SK-N-SH treated with all-trans-retinoic acid at 6 μM for 48 hours (cell line): ENCODE measurements around the gene MITF.

Source experiments
- ATAC-seq: fragments of 200-7000 bp; cut with Tn5 transposase; 3 replicates; pipeline ENCODE4 v1.9.1; 2020; ENCODE audit warnings: mild to moderate bottlenecking, moderate library complexity
- BACH2 ChIP-seq: fragments of 250-450 bp; sonication (Bioruptor Pico); IDR thresholded peaks from 2 replicates; pipeline ENCODE4 v1.9.0; 2021; ENCODE audit warnings: mild to moderate bottlenecking, borderline replicate concordance
- OSR1 ChIP-seq: fragments of 250-450 bp; sonication (Bioruptor Pico); IDR thresholded peaks from 2 replicates; pipeline ENCODE4 v1.8.0; 2022; ENCODE audit warnings: moderate library complexity, mild to moderate bottlenecking, inconsistent platforms
- RARB ChIP-seq: fragments of 250-450 bp; sonication (Bioruptor Pico); IDR thresholded peaks from 2 replicates; pipeline ENCODE4 v1.8.0; 2021; ENCODE audit warnings: mild to moderate bottlenecking, moderate library complexity
- SNAI2 ChIP-seq: fragments of 250-450 bp; sonication (Bioruptor Pico); IDR thresholded peaks from 2 replicates; pipeline ENCODE4 v1.5.0; 2020; ENCODE audit warnings: mild to moderate bottlenecking, moderate library complexity
- ZC3H10 ChIP-seq: fragments of 250-450 bp; sonication (Bioruptor Pico); IDR thresholded peaks from 2 replicates; pipeline ENCODE4 v1.5.1; 2021; ENCODE audit warnings: mild to moderate bottlenecking, moderate library complexity
- ZFP3 ChIP-seq: fragments of 250-450 bp; sonication (Bioruptor Pico); IDR thresholded peaks from 2 replicates; pipeline ENCODE4 v1.5.0; 2020; ENCODE audit warnings: mild to moderate bottlenecking, moderate library complexity
- ZFP30 ChIP-seq: fragments of 450-650 bp; formaldehyde crosslinking; IDR thresholded peaks from 2 replicates; pipeline ENCODE4 v1.5.0; 2022; ENCODE audit warnings: mild to moderate bottlenecking, moderate library complexity
- ZNF70 ChIP-seq: fragments of 450-650 bp; formaldehyde crosslinking; IDR thresholded peaks from 2 replicates; pipeline ENCODE4 v1.5.0; 2020; ENCODE audit warnings: mild to moderate bottlenecking, moderate library complexity
- ZNF8 ChIP-seq: fragments of 450-650 bp; formaldehyde crosslinking; IDR thresholded peaks from 2 replicates; pipeline ENCODE4 v1.5.0; 2020; ENCODE audit warnings: mild to moderate bottlenecking, moderate library complexity
- TF ChIP-seq, protein P1 (sequence below): fragments of 250-450 bp; sonication (Bioruptor Pico); IDR thresholded peaks from 2 replicates; pipeline ENCODE4 v1.5.0; 2020; ENCODE audit warnings: mild to moderate bottlenecking, moderate library complexity
- TF ChIP-seq, protein P2 (sequence below): fragments of 250-450 bp; sonication (Bioruptor Pico); IDR thresholded peaks from 2 replicates; pipeline ENCODE4 v1.8.0; 2020; ENCODE audit warnings: mild to moderate bottlenecking, moderate library complexity, borderline replicate concordance

MITF gene

DNA sequence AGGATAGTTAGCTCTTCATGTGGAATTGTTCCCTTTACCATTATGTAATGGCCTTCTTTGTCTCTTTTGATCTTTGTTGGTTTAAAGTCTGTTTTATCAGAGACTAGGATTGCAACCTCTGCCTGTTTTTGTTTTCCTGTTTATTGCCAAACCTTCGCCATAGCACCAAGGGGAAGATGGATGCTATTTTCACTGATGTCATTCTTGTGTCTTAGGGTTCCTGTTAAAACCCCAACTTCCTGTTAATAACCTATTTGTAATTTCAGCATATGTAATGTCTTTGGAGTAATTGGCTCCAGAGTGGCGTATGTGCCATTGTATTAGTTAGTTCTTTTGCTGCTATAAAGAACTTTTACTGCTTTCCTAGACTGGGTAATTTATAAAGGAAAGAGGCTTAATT is 271.1 kb downstream of the MITF start (continued):
- TF ChIP-seq, protein P1, sequence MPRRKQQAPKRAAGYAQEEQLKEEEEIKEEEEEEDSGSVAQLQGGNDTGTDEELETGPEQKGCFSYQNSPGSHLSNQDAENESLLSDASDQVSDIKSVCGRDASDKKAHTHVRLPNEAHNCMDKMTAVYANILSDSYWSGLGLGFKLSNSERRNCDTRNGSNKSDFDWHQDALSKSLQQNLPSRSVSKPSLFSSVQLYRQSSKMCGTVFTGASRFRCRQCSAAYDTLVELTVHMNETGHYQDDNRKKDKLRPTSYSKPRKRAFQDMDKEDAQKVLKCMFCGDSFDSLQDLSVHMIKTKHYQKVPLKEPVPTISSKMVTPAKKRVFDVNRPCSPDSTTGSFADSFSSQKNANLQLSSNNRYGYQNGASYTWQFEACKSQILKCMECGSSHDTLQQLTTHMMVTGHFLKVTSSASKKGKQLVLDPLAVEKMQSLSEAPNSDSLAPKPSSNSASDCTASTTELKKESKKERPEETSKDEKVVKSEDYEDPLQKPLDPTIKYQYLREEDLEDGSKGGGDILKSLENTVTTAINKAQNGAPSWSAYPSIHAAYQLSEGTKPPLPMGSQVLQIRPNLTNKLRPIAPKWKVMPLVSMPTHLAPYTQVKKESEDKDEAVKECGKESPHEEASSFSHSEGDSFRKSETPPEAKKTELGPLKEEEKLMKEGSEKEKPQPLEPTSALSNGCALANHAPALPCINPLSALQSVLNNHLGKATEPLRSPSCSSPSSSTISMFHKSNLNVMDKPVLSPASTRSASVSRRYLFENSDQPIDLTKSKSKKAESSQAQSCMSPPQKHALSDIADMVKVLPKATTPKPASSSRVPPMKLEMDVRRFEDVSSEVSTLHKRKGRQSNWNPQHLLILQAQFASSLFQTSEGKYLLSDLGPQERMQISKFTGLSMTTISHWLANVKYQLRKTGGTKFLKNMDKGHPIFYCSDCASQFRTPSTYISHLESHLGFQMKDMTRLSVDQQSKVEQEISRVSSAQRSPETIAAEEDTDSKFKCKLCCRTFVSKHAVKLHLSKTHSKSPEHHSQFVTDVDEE (CRISPR knock-in tag), result no peak
- TF ChIP-seq ZFP3 (no peak), ZC3H10 (no peak), ZNF8 (no peak)

DNA sequence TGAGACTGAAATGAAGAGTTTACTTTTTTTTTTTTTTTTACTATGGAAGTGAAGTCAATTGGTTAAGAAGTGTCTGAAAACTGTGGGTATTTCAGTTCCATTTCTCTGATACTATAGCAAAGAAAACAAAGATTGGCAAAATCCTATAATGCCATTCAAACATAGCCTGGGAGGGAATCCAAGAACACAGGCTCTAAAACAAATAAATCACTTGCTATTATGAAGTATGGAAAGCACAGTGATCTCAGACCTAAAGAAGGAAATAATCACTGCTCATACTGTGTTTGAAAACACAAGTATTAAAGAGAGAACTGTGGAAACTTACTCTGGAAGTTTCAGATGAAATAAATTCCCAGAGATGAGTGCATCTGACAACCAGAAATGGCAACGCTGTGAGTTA is 272.3 kb downstream of the MITF start:
- TF ChIP-seq SNAI2 (no peak), ZNF70 (no peak), ZFP30 (CRISPR knock-in tag) (no peak), BACH2 (CRISPR knock-in tag) (no peak), RARB (CRISPR knock-in tag) (no peak), ZFP3 (no peak), OSR1 (CRISPR knock-in tag) (no peak)
- TF ChIP-seq, protein P2, sequence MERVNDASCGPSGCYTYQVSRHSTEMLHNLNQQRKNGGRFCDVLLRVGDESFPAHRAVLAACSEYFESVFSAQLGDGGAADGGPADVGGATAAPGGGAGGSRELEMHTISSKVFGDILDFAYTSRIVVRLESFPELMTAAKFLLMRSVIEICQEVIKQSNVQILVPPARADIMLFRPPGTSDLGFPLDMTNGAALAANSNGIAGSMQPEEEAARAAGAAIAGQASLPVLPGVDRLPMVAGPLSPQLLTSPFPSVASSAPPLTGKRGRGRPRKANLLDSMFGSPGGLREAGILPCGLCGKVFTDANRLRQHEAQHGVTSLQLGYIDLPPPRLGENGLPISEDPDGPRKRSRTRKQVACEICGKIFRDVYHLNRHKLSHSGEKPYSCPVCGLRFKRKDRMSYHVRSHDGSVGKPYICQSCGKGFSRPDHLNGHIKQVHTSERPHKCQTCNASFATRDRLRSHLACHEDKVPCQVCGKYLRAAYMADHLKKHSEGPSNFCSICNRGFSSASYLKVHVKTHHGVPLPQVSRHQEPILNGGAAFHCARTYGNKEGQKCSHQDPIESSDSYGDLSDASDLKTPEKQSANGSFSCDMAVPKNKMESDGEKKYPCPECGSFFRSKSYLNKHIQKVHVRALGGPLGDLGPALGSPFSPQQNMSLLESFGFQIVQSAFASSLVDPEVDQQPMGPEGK (CRISPR knock-in tag), result no peak
- ATAC-seq, result no peak
